Liver (tissue), 3 donors: Measurements from ENCODE around the gene VAPA.

Source experiments
- CTCF ChIP-seq: fragments of 150-350 bp; IDR thresholded peaks from 2 replicates; pipeline ENCODE4 v1.5.1; 2017; ENCODE audit warnings: improper control_type of control experiment, low read depth, low read length; ENCODE audit not compliant: missing input control
- EGR1 ChIP-seq, 2 donors: IDR thresholded peaks; 2 replicates each; pipeline ENCODE4 v1.6.1; 2016 to 2018; ENCODE audit warnings: antibody characterized with exemption in 2 of 2, low read depth in 2 of 2
- FOXA2 ChIP-seq: IDR thresholded peaks from 2 replicates; pipeline ENCODE4 v1.6.1; 2016; ENCODE audit warnings: antibody characterized with exemption
- RAD21 ChIP-seq, 2 donors: IDR thresholded peaks; 2 replicates each; pipeline ENCODE4 v1.6.1; 2016; ENCODE audit warnings: antibody characterized with exemption in 2 of 2, mild to moderate bottlenecking in 2 of 2
- REST ChIP-seq: IDR thresholded peaks from 2 replicates; pipeline ENCODE4 v1.6.1; 2016; ENCODE audit warnings: antibody characterized with exemption, mild to moderate bottlenecking
- SP1 ChIP-seq: IDR thresholded peaks from 2 replicates; pipeline ENCODE4 v1.6.1; 2018; ENCODE audit warnings: antibody characterized with exemption, mild to moderate bottlenecking
- TAF1 ChIP-seq: conservative IDR thresholded peaks from 2 replicates; pipeline ENCODE4 v1.6.1; 2016; ENCODE audit warnings: antibody characterized with exemption, mild to moderate bottlenecking
- YY1 ChIP-seq: IDR thresholded peaks from 2 replicates; pipeline ENCODE4 v1.6.1; 2016; ENCODE audit warnings: antibody characterized with exemption, mild to moderate bottlenecking
- TF ChIP-seq, protein P1 (sequence below): IDR thresholded peaks from 2 replicates; pipeline ENCODE4 v1.6.1; 2016; ENCODE audit warnings: antibody characterized with exemption
- TF ChIP-seq, protein P2 (sequence below): IDR thresholded peaks from 2 replicates; pipeline ENCODE4 v1.6.1; 2016; ENCODE audit warnings: antibody characterized with exemption
- donor health status: healthy.
- donor health status: healthy.

DNA sequence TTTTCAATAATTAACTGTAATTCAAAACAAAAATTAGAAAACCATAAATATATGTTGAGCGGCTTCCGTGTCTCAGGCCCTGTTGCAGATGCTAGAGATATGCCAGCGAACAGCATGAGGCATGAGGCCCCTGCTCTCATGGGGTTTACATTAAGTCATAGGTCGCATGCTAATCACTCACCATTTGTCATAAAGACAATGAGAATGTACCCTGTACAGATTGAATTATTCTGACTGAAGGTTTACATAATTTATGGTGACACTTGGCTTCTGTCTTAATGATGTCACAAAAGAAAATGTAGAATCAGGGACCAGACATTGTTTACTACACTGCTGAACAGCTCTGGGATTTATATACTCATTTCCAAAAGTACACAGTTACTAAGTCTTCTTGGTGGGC, 5.9 kb upstream of the VAPA start:
- TF ChIP-seq, protein P1, sequence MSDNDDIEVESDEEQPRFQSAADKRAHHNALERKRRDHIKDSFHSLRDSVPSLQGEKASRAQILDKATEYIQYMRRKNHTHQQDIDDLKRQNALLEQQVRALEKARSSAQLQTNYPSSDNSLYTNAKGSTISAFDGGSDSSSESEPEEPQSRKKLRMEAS, result no peak
- TF ChIP-seq CTCF (no peak), TAF1 (no peak), SP1 (no peak), EGR1 (IDR thresholded peaks at IDR 0.05; ENCODE audit: low read depth in 2 of 2) (no peak), FOXA2 (no peak), REST (no peak), RAD21 (IDR thresholded peaks at IDR 0.05) (no peak), YY1 (no peak)
- TF ChIP-seq, protein P2, sequence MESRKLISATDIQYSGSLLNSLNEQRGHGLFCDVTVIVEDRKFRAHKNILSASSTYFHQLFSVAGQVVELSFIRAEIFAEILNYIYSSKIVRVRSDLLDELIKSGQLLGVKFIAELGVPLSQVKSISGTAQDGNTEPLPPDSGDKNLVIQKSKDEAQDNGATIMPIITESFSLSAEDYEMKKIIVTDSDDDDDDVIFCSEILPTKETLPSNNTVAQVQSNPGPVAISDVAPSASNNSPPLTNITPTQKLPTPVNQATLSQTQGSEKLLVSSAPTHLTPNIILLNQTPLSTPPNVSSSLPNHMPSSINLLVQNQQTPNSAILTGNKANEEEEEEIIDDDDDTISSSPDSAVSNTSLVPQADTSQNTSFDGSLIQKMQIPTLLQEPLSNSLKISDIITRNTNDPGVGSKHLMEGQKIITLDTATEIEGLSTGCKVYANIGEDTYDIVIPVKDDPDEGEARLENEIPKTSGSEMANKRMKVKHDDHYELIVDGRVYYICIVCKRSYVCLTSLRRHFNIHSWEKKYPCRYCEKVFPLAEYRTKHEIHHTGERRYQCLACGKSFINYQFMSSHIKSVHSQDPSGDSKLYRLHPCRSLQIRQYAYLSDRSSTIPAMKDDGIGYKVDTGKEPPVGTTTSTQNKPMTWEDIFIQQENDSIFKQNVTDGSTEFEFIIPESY, result no peak
